ENCODE measurements around the gene PRLH. TPM values are rescaled to one million over a fixed set of nuclear protein-coding genes. Genes with fewer than 3 reads are reported as not detected.

The PRLH gene
- total RNA-seq, 1 donor from 2014 or later = not detected

GRCh38 chr2:237536083-237536415 lies 30.3 kb upstream of the PRLH start:
- DNase-seq (ENCODE audit: low spot score in 2 of 2) = no peak
- H3K4me3 ChIP-seq = no peak overlapping the region
- H3K36me3 ChIP-seq = no peaks in the 10 kb centered on the region
- no peak overlapping the region for H3K27ac ChIP-seq
- no peaks in the 10 kb centered on the region for H3K9me3 ChIP-seq
- no peaks in the 10 kb centered on the region for H3K27me3 ChIP-seq
- H3K4me1 ChIP-seq = no peaks in the 10 kb centered on the region
- no peak for TF ChIP-seq CTCF (IDR thresholded peaks at IDR 0.05)
- intact Hi-C loops (cut with DNase I) = no loop called here

- H3K27me3 ChIP-seq = no peaks in the 10 kb centered on the region
Observed at GRCh38 chr2:237536617-237537016, 29.8 kb upstream of the PRLH start.

GRCh38 chr2:237538001-237538720 lies 28.2 kb upstream of the PRLH start:
- Histone ChIP-seq H3K4me1 (no peaks in the 10 kb centered on the region), H3K4me3 (no peak overlapping the region), H3K9me3 (no peaks in the 10 kb centered on the region), H3K27me3 (no peaks in the 10 kb centered on the region), H3K36me3 (no peaks in the 10 kb centered on the region), H3K27ac (no peak overlapping the region)
- no peak for TF ChIP-seq CTCF (IDR thresholded peaks at IDR 0.05)
- no peak for DNase-seq (ENCODE audit: low spot score in 2 of 2)
- intact Hi-C loops (cut with DNase I) = no loop called here

More at GRCh38 chr2:237536617-237537016, 29.8 kb upstream of the PRLH start:
- DNase-seq (ENCODE audit: low spot score in 2 of 2) = no peak
- no peak for TF ChIP-seq CTCF (IDR thresholded peaks at IDR 0.05)
- H3K27ac ChIP-seq = no peak overlapping the region
- H3K4me3 ChIP-seq = no peak overlapping the region
- intact Hi-C loops (cut with DNase I) = no loop called here
- H3K9me3 ChIP-seq = no peaks in the 10 kb centered on the region
- H3K36me3 ChIP-seq = no peaks in the 10 kb centered on the region
- H3K4me1 ChIP-seq = no peaks in the 10 kb centered on the region

DNA sequence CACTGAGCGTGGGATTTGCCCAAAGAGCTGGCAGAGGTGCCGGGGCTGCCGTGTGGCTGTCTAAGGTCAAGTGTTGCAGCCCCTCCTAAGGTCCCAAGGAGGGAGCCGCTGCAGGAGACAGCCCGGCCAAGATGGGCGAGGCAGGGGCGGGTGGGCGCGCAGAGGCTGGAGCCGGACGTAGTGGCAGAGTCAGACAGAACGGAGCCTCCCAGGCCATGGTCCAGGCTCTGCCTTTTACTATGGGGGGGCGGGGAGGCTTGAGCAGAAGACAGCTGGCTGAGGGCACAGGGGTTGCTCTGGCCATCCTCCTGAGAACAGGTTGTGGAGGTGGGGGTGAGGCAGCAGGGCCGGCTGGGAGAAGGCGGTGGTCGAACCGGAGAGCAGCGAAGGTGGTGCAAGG lies 27.5 kb upstream of the PRLH start:
- intact Hi-C loops (cut with DNase I) = no loop called here
- H3K27ac ChIP-seq = no peak overlapping the region
- no peak overlapping the region for H3K4me3 ChIP-seq
- TF ChIP-seq CTCF (IDR thresholded peaks at IDR 0.05) = no peak
- H3K36me3 ChIP-seq = no peaks in the 10 kb centered on the region
- H3K9me3 ChIP-seq = no peaks in the 10 kb centered on the region
- H3K4me1 ChIP-seq = no peaks in the 10 kb centered on the region
- no peaks in the 10 kb centered on the region for H3K27me3 ChIP-seq
- no peak for DNase-seq (ENCODE audit: low spot score in 2 of 2)

GRCh38 chr2:237539681-237540080 lies 26.7 kb upstream of the PRLH start:
- no peaks in the 10 kb centered on the region for H3K27me3 ChIP-seq
- no peaks in the 10 kb centered on the region for H3K9me3 ChIP-seq
- H3K27ac ChIP-seq = no peak overlapping the region
- no peak overlapping the region for H3K4me3 ChIP-seq
- DNase-seq (ENCODE audit: low spot score in 2 of 2) = no peak
- H3K36me3 ChIP-seq = no peaks in the 10 kb centered on the region
- intact Hi-C loops (cut with DNase I) = no loop called here
- no peak for TF ChIP-seq CTCF (IDR thresholded peaks at IDR 0.05)
- no peaks in the 10 kb centered on the region for H3K4me1 ChIP-seq

All from ascending aorta (tissue), 2 donors.